Measurements from ENCODE around the gene MFN2.
A peak's percentile ranks its signal among the peaks of the same experiment; 100 is the strongest.

The MFN2 gene

DNA sequence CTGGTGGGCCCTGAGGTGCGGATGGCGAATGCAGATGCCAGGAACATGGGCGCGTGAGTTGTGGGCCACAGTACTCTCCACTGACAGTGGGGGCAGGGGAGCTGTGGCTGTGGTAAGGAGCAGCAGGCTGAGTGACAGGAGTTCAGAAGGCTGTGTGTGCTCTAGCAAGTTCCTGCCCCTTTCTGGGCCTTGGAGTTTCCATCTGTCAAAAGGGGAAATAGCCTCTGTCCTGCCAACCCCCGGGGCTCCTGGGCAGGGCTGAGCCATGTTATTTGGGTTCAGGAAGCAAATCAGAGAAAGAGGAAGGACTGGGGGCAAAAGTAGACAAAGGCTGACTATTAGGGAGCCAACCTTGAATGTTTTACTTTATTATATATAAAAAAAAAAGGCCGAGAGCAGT is 19.5 kb upstream of the MFN2 start:
- no peak for DNase-seq

DNA sequence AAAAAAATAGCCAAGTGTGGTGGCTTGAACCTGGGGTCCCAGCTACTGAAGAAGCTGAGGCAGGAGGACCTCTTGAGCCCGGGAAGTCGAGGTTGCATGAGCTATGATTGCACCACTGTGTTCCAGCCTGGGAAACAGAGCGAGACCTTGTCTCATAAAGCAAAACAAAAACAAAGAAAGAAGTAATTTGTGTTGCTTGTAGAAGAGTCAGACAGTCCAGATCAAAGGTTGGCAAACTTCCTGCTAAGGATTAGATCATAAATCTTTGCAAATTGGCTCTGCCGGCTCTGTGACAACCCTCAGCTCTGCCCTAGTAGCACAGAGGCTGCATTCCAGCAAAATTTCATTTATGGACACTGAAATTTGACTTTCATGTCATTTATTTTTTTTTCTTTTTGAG is 19.0 kb upstream of the MFN2 start:
- no peak for DNase-seq

- no peak for DNase-seq
Observed at GRCh38 chr1:11963622-11964021, 16.6 kb upstream of the MFN2 start.

DNA sequence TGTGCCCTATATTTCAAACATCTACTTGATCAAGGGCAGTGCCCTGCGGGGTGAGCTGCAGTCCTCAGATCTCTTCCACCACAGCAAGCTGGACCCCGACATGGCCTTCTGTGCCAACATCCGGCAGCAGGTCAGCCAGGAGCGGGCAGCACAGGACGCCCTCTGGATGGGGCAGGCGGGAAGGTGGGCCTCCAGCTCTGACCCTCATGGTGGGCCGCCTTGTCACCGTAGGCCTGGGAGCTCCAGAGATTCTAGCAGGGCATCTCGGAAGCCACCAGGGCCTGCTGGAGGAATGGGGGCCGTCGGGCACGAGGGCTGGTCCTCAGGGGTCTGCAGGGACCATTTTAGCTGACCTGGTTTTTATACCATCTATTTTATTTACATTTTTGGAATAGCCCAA is 15.6 kb upstream of the MFN2 start:
- DNase-seq, result no peak

DNA sequence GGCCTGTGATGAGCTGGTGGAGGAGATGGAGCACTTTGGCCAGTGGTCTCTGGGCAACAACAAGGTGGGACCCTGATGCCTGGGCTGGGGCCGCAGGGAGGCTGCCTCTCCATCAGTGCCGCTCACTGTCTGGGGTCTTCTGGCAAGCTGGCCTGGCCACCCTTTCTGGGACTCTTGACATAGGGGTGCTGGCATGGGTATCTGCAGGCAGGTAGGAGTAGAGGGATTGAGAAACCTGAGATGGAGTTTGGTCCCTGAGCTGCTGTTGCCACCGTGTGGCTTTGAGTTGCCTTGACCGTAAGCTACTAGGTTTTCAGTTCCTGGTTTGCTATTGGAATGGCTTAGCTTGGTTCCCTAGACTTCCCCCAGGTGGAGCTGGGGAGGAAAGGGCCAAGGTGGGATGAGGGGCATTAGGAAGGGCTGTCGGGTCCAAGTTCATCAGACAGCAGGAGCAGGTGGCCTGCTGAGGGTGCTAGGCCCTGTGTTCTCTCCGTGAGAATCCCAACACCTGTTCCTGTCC is 13.2 kb upstream of the MFN2 start:
- DNase-seq, result no peak

DNA sequence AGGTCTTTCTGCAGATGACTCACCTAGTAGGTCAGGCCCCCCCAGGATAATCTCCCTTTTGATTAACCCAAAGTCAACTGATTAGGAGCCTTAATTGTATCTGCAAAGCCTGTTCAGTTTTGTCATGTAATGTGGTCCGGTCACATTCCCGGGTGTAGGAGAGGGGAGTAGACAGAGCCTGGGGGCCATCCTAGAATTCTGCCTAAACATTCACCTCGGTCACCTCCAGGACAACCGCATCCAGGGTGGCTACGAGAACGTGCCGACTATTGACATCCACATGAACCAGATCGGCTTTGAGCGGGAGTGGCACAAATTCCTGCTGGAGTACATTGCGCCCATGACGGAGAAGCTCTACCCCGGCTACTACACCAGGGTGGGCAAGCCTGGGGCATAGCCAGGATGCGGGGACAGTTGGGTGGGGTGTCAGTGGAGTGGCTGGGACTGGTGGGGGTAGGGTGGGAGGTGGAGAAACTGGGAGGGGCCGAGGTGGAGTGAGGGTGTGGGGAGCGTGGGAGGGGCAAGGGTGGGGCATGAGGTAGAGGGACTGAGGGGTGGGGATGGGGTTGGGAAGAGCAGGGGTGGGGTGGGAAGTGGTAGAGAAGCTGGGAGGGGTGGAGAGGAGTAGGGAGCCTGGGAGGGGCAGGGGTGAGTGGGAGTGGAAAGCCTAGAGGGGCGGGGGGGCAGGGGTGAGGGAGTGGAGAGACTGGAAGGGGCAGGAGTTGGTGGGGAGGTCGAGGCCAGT is 9.6 kb upstream of the MFN2 start:
- DNase-seq, result no peak

GRCh38 chr1:11977625-11978024 is 2.6 kb upstream of the MFN2 start:
- no peak for DNase-seq

DNA sequence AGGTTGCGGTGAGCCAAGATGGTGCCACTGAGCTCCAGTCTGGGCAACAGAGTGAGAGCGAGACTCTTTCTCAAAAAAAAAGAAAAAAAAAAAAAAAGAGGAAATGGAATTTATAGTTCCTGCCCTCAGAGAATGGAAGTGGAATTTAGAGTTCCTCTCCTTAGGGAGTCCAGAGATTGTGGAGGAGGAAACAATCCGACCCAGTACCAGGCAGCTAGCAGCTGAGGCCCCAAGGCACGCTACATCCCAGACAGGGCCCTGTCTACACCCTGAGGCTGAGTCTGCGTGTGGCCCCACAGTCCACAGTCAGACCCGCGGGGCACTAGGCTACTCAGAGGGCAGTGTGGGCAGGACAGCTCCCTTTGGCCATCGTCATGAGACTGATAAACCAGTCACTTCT is 1.9 kb upstream of the MFN2 start:
- no peak for DNase-seq

DNA sequence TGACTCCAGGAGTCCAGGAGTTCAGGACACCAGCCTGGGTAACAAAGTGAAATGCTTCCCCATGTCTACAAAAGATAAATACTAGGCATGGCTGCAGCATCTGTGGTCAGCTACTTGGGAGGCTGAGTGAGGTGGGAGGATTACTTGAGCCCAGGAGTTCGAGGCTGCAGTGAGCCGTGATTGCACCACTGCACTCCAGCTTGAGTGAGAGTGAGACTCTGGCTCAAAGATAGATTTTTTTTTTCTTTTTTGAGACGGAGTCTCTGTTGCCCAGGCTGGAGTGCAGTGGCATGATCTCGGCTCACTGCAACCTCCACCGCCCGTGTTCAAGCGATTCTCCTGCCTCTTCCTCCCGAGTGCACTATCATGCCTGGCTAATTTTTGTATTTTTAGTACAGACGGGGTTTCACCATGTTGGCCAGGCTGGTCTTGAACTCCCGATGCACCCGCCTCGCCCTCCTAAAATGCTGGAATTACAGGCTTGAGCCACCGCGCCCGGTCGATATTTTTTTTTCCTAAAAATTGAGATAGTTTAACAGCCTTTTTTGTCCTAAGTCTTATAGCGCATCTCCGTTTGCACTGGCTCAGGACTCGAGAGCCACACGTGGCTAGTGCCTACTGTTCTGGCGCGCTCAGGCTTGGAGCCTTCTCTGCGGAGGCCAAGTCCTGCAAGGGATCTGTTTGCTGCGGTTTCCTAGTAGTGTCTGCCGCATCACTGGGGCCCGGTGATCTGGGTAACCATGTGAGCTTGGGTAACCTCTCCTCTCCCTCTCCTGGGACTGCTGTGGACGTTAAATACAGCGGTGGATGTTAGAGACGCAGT is 1.0 kb upstream of the MFN2 start:
- no peak for DNase-seq

DNA sequence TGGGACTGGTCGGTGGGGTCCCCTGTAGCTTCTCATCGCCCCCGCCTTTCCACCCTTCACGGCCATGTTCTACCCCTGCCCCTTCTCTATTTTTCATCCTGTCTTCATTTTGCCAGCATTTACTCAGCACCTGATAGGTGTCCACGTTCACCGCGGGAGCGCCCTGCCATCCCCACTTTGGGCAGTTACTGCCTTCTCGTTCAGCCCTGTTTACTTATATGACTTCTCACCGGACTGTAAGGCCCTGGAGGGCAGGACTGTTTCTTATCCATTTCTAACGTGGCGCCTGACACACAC is 380 bp downstream of the MFN2 start:
- DNase-seq, result no peak

DNA sequence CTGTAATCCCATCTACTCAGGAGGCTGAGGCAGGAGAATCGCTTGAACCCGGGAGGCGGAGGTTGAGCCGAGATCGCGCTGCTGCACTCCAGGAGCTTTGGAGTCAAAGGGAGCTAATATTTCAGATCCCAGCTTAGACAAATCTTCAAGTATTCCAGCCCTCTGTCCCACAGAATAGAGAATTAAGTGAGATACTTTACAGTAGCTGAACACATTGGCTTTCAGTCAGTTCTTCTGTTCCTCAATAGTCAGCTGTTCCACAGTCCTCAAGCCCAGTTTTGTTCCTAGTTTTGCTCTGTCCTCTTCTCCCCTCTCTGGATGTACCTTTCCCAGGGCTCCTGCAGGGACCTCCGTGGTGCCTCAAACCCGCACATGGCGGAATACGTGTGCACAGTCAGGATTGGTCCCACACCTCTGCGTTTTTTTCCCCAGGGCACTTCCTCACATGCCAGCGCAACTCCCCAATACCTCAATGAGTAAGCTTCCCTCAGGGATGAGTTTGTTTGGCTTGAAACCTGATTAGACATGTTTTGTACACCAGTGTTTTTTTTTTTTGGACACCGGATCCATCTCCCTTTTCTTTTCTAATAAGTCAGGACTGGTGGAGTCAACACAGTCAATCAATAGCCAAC is 1.2 kb downstream of the MFN2 start:
- no peak for DNase-seq

DNA sequence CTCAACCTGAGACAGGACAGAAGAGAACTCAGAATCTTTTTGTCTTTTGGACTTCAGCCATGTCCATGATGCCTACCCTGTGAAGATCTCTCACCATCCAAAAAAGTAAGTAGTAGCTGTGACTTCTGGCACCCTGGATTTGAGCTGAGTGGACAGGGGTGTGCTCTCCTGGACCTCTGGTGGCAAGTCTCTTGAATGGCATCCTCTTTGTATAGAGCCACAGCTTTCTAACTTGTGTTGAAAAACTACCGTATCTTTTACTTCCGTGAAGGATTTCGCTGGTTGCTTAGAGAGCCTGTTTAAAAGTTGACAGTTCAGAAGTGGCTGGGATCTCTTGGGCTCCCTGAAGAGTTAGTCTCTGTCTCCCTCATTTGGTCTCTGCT is 1.8 kb downstream of the MFN2 start:
- DNase-seq, result no peak

GRCh38 chr1:11984121-11984520 is 3.9 kb downstream of the MFN2 start:
- no peak for DNase-seq

GRCh38 chr1:11984576-11984975 is 4.3 kb downstream of the MFN2 start:
- DNase-seq, result no peak

DNA sequence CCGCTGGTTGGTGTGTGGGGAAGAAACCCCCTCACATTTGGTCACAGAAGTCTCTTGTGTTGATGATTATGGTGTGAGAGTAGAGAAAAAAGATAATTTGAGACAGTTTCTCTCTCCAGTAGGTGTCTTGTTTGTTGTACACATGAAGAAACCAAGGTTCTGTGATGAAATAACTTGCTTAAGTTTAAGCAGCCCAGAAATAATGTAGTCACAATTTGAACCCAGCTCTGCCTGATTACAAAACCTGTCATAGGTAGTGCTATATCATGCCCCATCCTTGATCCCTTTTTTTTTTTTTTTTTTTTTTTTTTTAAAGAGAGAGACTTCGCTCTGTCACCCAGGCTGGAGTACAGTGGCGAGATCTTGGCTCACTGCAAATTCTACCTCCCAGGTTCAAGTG is 4.9 kb downstream of the MFN2 start:
- DNase-seq, result no peak

- peak; percentile 57 for DNase-seq
Observed at GRCh38 chr1:11985851-11986250, 5.6 kb downstream of the MFN2 start.

GRCh38 chr1:11989669-11990068 is 9.4 kb downstream of the MFN2 start:
- DNase-seq, result no peak

GRCh38 chr1:11990303-11991032 is 10.2 kb downstream of the MFN2 start:
- no peak for DNase-seq

- DNase-seq, result no peak
Observed at GRCh38 chr1:11991969-11992676, 11.9 kb downstream of the MFN2 start.

DNA sequence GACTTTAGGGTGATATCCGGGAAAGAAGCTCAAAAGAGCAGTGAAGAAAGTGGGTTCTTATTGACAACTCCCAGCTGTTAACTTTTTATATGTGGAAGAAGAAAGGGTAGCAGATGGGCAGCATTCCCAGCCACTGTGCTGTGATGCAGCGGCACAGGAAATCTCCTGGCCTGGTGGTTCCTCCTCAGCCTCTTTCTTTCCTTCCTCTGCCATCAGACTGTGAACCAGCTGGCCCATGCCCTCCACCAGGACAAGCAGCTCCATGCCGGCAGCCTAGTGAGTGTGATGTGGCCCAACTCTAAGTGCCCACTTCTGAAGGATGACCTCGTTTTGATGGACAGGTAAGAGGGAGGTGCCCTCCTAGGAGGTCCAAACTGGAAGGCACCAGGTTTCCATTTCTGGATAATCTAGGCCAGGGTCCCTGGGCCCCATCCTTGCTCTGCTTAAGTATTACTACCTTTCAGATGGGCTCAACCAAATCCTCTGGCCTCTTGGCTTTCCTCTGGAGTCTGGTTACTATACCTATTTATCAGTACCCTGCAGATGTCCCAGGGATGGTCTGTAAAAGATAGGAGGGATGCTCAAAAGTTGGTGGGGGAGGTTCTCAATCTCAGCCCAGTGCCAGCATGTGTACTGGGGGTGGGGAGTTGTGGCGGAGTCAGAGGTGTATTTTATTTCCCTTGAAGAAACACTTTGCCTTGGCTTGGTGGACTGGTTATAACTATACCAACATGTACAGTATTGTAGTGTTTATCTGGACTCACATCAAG is 17.0 kb downstream of the MFN2 start:
- no peak for DNase-seq

GRCh38 chr1:11998636-11999035 is 18.4 kb downstream of the MFN2 start:
- DNase-seq, result no peak

DNA sequence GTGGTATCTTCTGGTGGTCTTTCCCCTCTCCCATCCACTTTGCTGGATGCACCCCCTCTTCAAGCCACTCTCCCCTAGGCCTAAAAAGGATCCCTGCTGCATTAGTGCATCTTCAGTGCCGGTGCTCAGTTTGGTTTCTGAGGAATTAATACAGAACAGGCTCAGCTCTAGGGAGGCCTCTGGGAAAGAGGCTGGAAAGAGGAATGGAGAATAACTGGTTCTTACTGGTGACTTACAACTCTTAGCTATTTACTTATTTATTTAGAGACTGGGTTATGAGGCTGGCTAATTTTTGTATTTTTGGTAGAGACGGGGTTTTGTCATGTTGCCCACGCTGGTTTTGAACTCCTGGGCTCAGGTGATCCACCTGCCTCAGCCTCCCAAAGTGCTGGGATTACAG is 19.0 kb downstream of the MFN2 start:
- no peak for DNase-seq

Measured in KG1 (cell line).